Measurements from ENCODE around the gene RANBP17.
"Not testable (repeated sequence)": the region's sequence is repeated elsewhere in the genome, so short reads cannot be mapped to it uniquely, and the experiment has no call there.

The RANBP17 gene

GRCh38 chr5:170894665-170895064 is 32.8 kb downstream of the RANBP17 start:
- DNase-seq (ENCODE audit: extremely low read depth, low read depth), result no peak
- no peak overlapping the region for H3K4me3 ChIP-seq (replicated peaks; ENCODE audit: low read depth, low read length)
- no peak for TF ChIP-seq CTCF (IDR thresholded peaks at IDR 0.05; ENCODE audit: low read depth, low read length, missing control alignments)

GRCh38 chr5:170896779-170897178 is 35.0 kb downstream of the RANBP17 start:
- no peak overlapping the region for H3K4me3 ChIP-seq (replicated peaks; ENCODE audit: low read depth, low read length)
- DNase-seq (ENCODE audit: extremely low read depth, low read depth), result no peak
- peak; percentile 47 for TF ChIP-seq CTCF (IDR thresholded peaks at IDR 0.05; ENCODE audit: low read depth, low read length, missing control alignments)

GRCh38 chr5:170903075-170903474 is 41.3 kb downstream of the RANBP17 start:
- no peak for DNase-seq (ENCODE audit: extremely low read depth, low read depth)
- no peak for TF ChIP-seq CTCF (IDR thresholded peaks at IDR 0.05; ENCODE audit: low read depth, low read length, missing control alignments)

GRCh38 chr5:170907758-170908157 is 45.9 kb downstream of the RANBP17 start:
- no peak for TF ChIP-seq CTCF (IDR thresholded peaks at IDR 0.05; ENCODE audit: low read depth, low read length, missing control alignments)
- H3K4me3 ChIP-seq (replicated peaks; ENCODE audit: low read depth, low read length), result no peak overlapping the region
- DNase-seq (ENCODE audit: extremely low read depth, low read depth), result peak; percentile 11

More at GRCh38 chr5:170903075-170903474, 41.3 kb downstream of the RANBP17 start:
- no peak overlapping the region for H3K4me3 ChIP-seq (replicated peaks; ENCODE audit: low read depth, low read length)

- no peak for DNase-seq (ENCODE audit: extremely low read depth, low read depth)
- no peak overlapping the region for H3K4me3 ChIP-seq (replicated peaks; ENCODE audit: low read depth, low read length)
- no peak for TF ChIP-seq CTCF (IDR thresholded peaks at IDR 0.05; ENCODE audit: low read depth, low read length, missing control alignments)
Measured at GRCh38 chr5:170913573-170913972, 51.8 kb downstream of the RANBP17 start.

- no peak overlapping the region for H3K4me3 ChIP-seq (replicated peaks; ENCODE audit: low read depth, low read length)
- DNase-seq (ENCODE audit: extremely low read depth, low read depth), result no peak
- no peak for TF ChIP-seq CTCF (IDR thresholded peaks at IDR 0.05; ENCODE audit: low read depth, low read length, missing control alignments)
Measured at GRCh38 chr5:170917113-170917512, 55.3 kb downstream of the RANBP17 start.

- DNase-seq (ENCODE audit: extremely low read depth, low read depth), result no peak
- no peak overlapping the region for H3K4me3 ChIP-seq (replicated peaks; ENCODE audit: low read depth, low read length)
- no peak for TF ChIP-seq CTCF (IDR thresholded peaks at IDR 0.05; ENCODE audit: low read depth, low read length, missing control alignments)
Measured at GRCh38 chr5:170920196-170920595, 58.4 kb downstream of the RANBP17 start.

- DNase-seq (ENCODE audit: extremely low read depth, low read depth); H3K4me3 ChIP-seq (replicated peaks; ENCODE audit: low read depth, low read length): not testable (repeated sequence)
Measured at GRCh38 chr5:170922331-170922730, 60.5 kb downstream of the RANBP17 start.

Measured in HFF-Myc (cell line).